ENCODE measurements around the gene PPARD.
"Not testable (repeated sequence)": the region's sequence is repeated elsewhere in the genome, so short reads cannot be mapped to it uniquely, and the experiment has no call there.

The PPARD gene

GRCh38 chr6:35415065-35415891, 72.9 kb downstream of the PPARD start:
- DNase-seq, result no peak

GRCh38 chr6:35417979-35418661, 75.8 kb downstream of the PPARD start:
- DNase-seq, result no peak

GRCh38 chr6:35419417-35419816, 77.1 kb downstream of the PPARD start:
- DNase-seq, result no peak

- DNase-seq, result no peak
Observed at GRCh38 chr6:35419961-35420360, 77.6 kb downstream of the PPARD start.

GRCh38 chr6:35425284-35425683, 82.9 kb downstream of the PPARD start:
- DNase-seq, result no peak

GRCh38 chr6:35426074-35426473, 83.7 kb downstream of the PPARD start:
- DNase-seq, result no peak

GRCh38 chr6:35427435-35427834, 85.1 kb downstream of the PPARD start:
- no peak for DNase-seq

GRCh38 chr6:35427851-35428321, 85.5 kb downstream of the PPARD start:
- DNase-seq, result no peak

GRCh38 chr6:35428421-35429149, 86.2 kb downstream of the PPARD start:
- DNase-seq, result no peak

GRCh38 chr6:35429463-35429862, 87.1 kb downstream of the PPARD start:
- no peak for DNase-seq

- no peak for DNase-seq
Observed at GRCh38 chr6:35432291-35432690, 89.9 kb downstream of the PPARD start.

- DNase-seq, result not testable (repeated sequence)
Observed at GRCh38 chr6:35432702-35433101, 90.3 kb downstream of the PPARD start.

- DNase-seq, result no peak
Observed at GRCh38 chr6:35435074-35435837, 92.9 kb downstream of the PPARD start.

- no peak for DNase-seq
Observed at GRCh38 chr6:35436071-35436857, 93.9 kb downstream of the PPARD start.

GRCh38 chr6:35438378-35439065, 96.2 kb downstream of the PPARD start:
- DNase-seq, result not testable (repeated sequence)

GRCh38 chr6:35439308-35439707, 97.0 kb downstream of the PPARD start:
- no peak for DNase-seq

GRCh38 chr6:35441205-35441604, 98.8 kb downstream of the PPARD start:
- DNase-seq, result no peak

- no peak for DNase-seq
Observed at GRCh38 chr6:35441642-35442041, 99.3 kb downstream of the PPARD start.

- DNase-seq, result no peak
Observed at GRCh38 chr6:35442693-35443092, 100.3 kb downstream of the PPARD start.

GRCh38 chr6:35443341-35444030, 101.1 kb downstream of the PPARD start:
- no peak for DNase-seq

- DNase-seq, result no peak
Observed at GRCh38 chr6:35445691-35446090, 103.3 kb downstream of the PPARD start.
